ENCODE data around the gene GLRB. TPM values are rescaled to one million over a fixed set of nuclear protein-coding genes. Genes with fewer than 3 reads are reported as not detected.

Gene GLRB
- total RNA-seq, 1 experiment from 2014 or later, result 0.70 TPM

GRCh38 chr4:157035471-157035870, 40.5 kb upstream of the GLRB start:
- Histone ChIP-seq H3T11ph (ENCODE audit: low read length) (no peak overlapping the region), H3K4me2 (ENCODE audit: insufficient read depth, insufficient read length, low read length) (no peak overlapping the region), H2BK12ac (ENCODE audit: insufficient read length, low read depth, low read length) (no peak overlapping the region), H2BK20ac (ENCODE audit: low read depth, low read length, poor library complexity, severe bottlenecking) (no peak overlapping the region), H4K20me1 (ENCODE audit: control insufficient read depth, insufficient read depth, insufficient read length) (no peaks in the 10 kb centered on the region), H3K56ac (ENCODE audit: insufficient read length, low read depth, low read length) (no peak overlapping the region), H2AFZ (ENCODE audit: low read length) (no peak overlapping the region), H3K23ac (ENCODE audit: insufficient read length, low read depth, low read length) (no peak overlapping the region), H3K79me2 (ENCODE audit: insufficient read depth, low read length) (no peaks in the 10 kb centered on the region), H3K14ac (ENCODE audit: insufficient read depth, low read length) (no peak overlapping the region), H4K91ac (ENCODE audit: insufficient read length, low read depth, low read length) (no peak overlapping the region), H3K18ac (ENCODE audit: insufficient read length, low read depth, low read length) (no peak overlapping the region), H3K27ac (ENCODE audit: insufficient read length, low read depth, low read length) (no peak overlapping the region), H3K9ac (ENCODE audit: extremely low read depth, insufficient read length, low read length) (no peak overlapping the region), H3K9me3 (ENCODE audit: control insufficient read depth, low read depth, low read length) (no peaks in the 10 kb centered on the region), H3K27me3 (ENCODE audit: insufficient read depth, low read length) (no peaks in the 10 kb centered on the region), H2BK120ac (ENCODE audit: low read depth, low read length, poor library complexity, severe bottlenecking) (no peak overlapping the region), H3K4me1 (ENCODE audit: insufficient read depth, low read length) (no peaks in the 10 kb centered on the region), H3K23me2 (ENCODE audit: insufficient read length, low read depth, low read length, poor library complexity, severe bottlenecking) (no peaks in the 10 kb centered on the region), H3K4ac (ENCODE audit: low read depth, low read length) (no peak overlapping the region), H4K5ac (ENCODE audit: insufficient read length, low read depth, low read length) (no peak overlapping the region), H4K8ac (replicated peaks; ENCODE audit: insufficient read length, low read depth, low read length) (no peak overlapping the region), H2BK5ac (ENCODE audit: insufficient read length, low read length) (no peak overlapping the region), H3K79me1 (ENCODE audit: insufficient read depth, low read depth, low read length, poor library complexity, severe bottlenecking) (no peaks in the 10 kb centered on the region), H2BK15ac (ENCODE audit: low read depth, low read length) (no peak overlapping the region), H2AK5ac (ENCODE audit: insufficient read length, low read length) (no peak overlapping the region)
- no peak for TF ChIP-seq CTCF (conservative IDR thresholded peaks at IDR 0.05)
- H3K27ac Mint-ChIP-seq, result no peak overlapping the region
- H3K36me3 Mint-ChIP-seq (ENCODE audit: insufficient read depth in 1 of 3, low read depth in 3 of 3), result no peaks in the 10 kb centered on the region
- no peaks in the 10 kb centered on the region for H3K4me1 Mint-ChIP-seq
- no peak for DNase-seq
- no peak overlapping the region for H3K4me3 Mint-ChIP-seq
- H3K27me3 Mint-ChIP-seq (ENCODE audit: low read depth), result no peaks in the 10 kb centered on the region
- H3K9me3 Mint-ChIP-seq, result peaks cover 0 to 6% of the 10 kb centered on the region in 2 experiments; a peak in 3 of 5 replicates

Measured in H9 (cell line).